MM.1S (cell line): ENCODE results near the gene BIRC3.
"Not testable (repeated sequence)": the region's sequence is repeated elsewhere in the genome, so short reads cannot be mapped to it uniquely, and the experiment has no call there.

Source experiments
- DNase-seq: peaks from one replicate; pipeline ENCODE4 v3.0.0-alpha.2; 2015
- H2AFZ ChIP-seq: fragments of 300-600 bp; sonication (generic); 2 replicates; pipeline ENCODE4 v1.6.0; 2016; ENCODE audit warnings: antibody characterized with exemption, low read length
- H3F3A ChIP-seq: fragments of 300-600 bp; sonication (generic); 2 replicates; pipeline ENCODE4 v1.6.1; 2016; ENCODE audit warnings: mild to moderate bottlenecking, antibody characterized with exemption, low read length, moderate library complexity, mixed read lengths; ENCODE audit not compliant: insufficient read depth
- H3K27ac ChIP-seq: fragments of 300-600 bp; sonication (generic); 2 replicates; pipeline ENCODE4 v1.5.1; 2016; ENCODE audit warnings: mild to moderate bottlenecking, low read length
- H3K27me3 ChIP-seq: fragments of 300-600 bp; sonication (generic); replicated peaks from 2 replicates; pipeline ENCODE4 v1.6.0; 2016; ENCODE audit warnings: low read length; ENCODE audit not compliant: insufficient read depth
- H3K36me3 ChIP-seq: fragments of 300-600 bp; sonication (generic); replicated peaks from 2 replicates; pipeline ENCODE4 v1.6.1; 2016; ENCODE audit warnings: mild to moderate bottlenecking, low read length, mixed read lengths; ENCODE audit not compliant: insufficient read depth
- H3K4me1 ChIP-seq: fragments of 300-600 bp; sonication (generic); 2 replicates; pipeline ENCODE4 v1.6.1; 2016; ENCODE audit warnings: low read length, mixed read lengths
- H3K4me2 ChIP-seq: fragments of 300-600 bp; sonication (generic); 2 replicates; pipeline ENCODE4 v1.6.0; 2016; ENCODE audit warnings: low read depth, low read length
- H3K4me3 ChIP-seq: fragments of 300-600 bp; sonication (generic); 2 replicates; pipeline ENCODE4 v1.5.1; 2016; ENCODE audit warnings: low read length, mixed read lengths
- H3K79me2 ChIP-seq: fragments of 300-600 bp; sonication (generic); 2 replicates; pipeline ENCODE4 v1.6.1; 2016; ENCODE audit warnings: mixed run types, low read length, mixed read lengths
- H3K9ac ChIP-seq: fragments of 300-600 bp; sonication (generic); 2 replicates; pipeline ENCODE4 v1.6.1; 2016; ENCODE audit warnings: low read length, mixed read lengths
- H3K9me2 ChIP-seq: fragments of 300-600 bp; sonication (generic); replicated peaks from 2 replicates; pipeline ENCODE4 v1.6.1; 2016; ENCODE audit warnings: mild to moderate bottlenecking, low read length, mixed read lengths; ENCODE audit not compliant: insufficient read depth
- H3K9me3 ChIP-seq: fragments of 300-600 bp; sonication (generic); replicated peaks from 2 replicates; pipeline ENCODE4 v1.6.1; 2016; ENCODE audit warnings: mild to moderate bottlenecking, low read length, mixed read lengths; ENCODE audit not compliant: insufficient read depth
- H4K20me1 ChIP-seq: fragments of 300-600 bp; sonication (generic); 2 replicates; pipeline ENCODE4 v1.6.1; 2016; ENCODE audit warnings: mild to moderate bottlenecking, low read length, moderate library complexity, mixed read lengths; ENCODE audit not compliant: insufficient read depth
- EZH2 ChIP-seq: fragments of 300-600 bp; sonication (generic); optimal IDR thresholded peaks from 2 replicates; pipeline ENCODE3; 2017; ENCODE audit warnings: low read depth, mild to moderate bottlenecking, antibody characterized with exemption, low read length, mixed read lengths
- EZH2phosphoT487 ChIP-seq: fragments of 300-600 bp; sonication (generic); IDR thresholded peaks from 2 replicates; pipeline ENCODE4 v1.6.1; 2018; ENCODE audit warnings: antibody characterized with exemption, low read length
- TF ChIP-seq, protein P1 (sequence below): fragments of 300-600 bp; sonication (generic); IDR thresholded peaks from 2 replicates; pipeline ENCODE4 v1.5.1; 2016; ENCODE audit warnings: antibody characterized with exemption, low read length, mixed read lengths

BIRC3 gene

DNA sequence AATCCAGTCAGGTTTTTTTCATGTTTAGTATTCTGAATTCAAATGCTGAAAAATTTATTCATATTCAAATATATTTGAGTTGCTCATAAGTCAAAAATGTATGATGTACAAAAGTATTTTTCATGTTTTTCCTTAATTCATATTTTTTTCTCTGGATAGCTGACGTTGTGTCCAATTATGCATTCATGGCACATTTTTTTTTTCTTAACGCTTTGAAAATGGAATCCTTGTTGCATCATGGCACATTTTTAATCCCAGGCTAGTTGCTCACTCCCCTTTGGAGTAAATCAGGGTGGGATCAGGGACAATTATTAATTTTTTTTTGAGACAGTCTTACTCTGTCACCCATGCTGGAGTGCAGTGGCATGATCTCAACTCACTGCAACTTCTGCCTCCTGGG is 14.1 kb downstream of the BIRC3 start:
- H3K79me2 ChIP-seq, result no peaks in the 10 kb centered on the region
- H3K36me3 ChIP-seq, result peaks cover 12% of the 10 kb centered on the region
- TF ChIP-seq, protein P1, sequence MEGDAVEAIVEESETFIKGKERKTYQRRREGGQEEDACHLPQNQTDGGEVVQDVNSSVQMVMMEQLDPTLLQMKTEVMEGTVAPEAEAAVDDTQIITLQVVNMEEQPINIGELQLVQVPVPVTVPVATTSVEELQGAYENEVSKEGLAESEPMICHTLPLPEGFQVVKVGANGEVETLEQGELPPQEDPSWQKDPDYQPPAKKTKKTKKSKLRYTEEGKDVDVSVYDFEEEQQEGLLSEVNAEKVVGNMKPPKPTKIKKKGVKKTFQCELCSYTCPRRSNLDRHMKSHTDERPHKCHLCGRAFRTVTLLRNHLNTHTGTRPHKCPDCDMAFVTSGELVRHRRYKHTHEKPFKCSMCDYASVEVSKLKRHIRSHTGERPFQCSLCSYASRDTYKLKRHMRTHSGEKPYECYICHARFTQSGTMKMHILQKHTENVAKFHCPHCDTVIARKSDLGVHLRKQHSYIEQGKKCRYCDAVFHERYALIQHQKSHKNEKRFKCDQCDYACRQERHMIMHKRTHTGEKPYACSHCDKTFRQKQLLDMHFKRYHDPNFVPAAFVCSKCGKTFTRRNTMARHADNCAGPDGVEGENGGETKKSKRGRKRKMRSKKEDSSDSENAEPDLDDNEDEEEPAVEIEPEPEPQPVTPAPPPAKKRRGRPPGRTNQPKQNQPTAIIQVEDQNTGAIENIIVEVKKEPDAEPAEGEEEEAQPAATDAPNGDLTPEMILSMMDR, result no peak
- TF ChIP-seq EZH2 (no peak), EZH2phosphoT487 (no peak)

DNA sequence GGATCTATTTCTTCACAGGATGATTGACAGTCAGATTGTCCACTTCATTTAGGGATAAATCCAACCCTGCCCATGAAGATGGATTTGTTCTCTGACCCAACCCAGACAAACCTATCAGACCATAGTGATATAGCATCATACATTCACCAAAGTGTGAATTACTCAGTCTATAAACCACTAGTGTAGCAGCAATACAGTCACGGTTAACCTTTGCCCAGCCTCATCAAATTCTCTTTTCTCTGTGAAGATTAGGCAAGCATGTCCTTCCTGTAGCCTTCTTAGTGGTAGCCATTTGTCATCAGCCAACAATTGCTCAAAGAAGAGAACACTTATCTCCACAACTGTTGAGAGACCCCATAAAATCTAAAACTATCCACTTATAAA is 15.3 kb downstream of the BIRC3 start:
- no peak overlapping the region for H3K27ac ChIP-seq
- peaks cover 5% of the 10 kb centered on the region; the same call in 1 of the 2 replicates for H3F3A ChIP-seq
- H3K4me2 ChIP-seq, result no peak overlapping the region
- no peaks in the 10 kb centered on the region for H3K4me1 ChIP-seq
- peaks cover 12% of the 10 kb centered on the region for H3K36me3 ChIP-seq
- no peak overlapping the region for H3K4me3 ChIP-seq
- H2AFZ ChIP-seq, result no peak overlapping the region
- H3K9me2 ChIP-seq, result no peaks in the 10 kb centered on the region
- TF ChIP-seq, protein P1, result no peak
- TF ChIP-seq EZH2phosphoT487, result no peak
- TF ChIP-seq EZH2, result no peak
- no peaks in the 10 kb centered on the region for H4K20me1 ChIP-seq
- H3K9me3 ChIP-seq, result no peaks in the 10 kb centered on the region
- no peaks in the 10 kb centered on the region for H3K79me2 ChIP-seq
- H3K27me3 ChIP-seq, result no peaks in the 10 kb centered on the region
- H3K9ac ChIP-seq, result no peak overlapping the region
- no peak for DNase-seq

More for the DNA sequence above, 14.1 kb downstream of the BIRC3 start:
- Histone ChIP-seq H3F3A (no peaks in the 10 kb centered on the region), H3K4me1 (no peaks in the 10 kb centered on the region), H3K27ac (no peak overlapping the region), H3K9ac (no peak overlapping the region), H3K4me2 (no peak overlapping the region), H3K27me3 (no peaks in the 10 kb centered on the region), H3K4me3 (no peak overlapping the region), H3K9me3 (no peaks in the 10 kb centered on the region), H2AFZ (no peak overlapping the region), H4K20me1 (no peaks in the 10 kb centered on the region), H3K9me2 (no peaks in the 10 kb centered on the region)
- DNase-seq, result no peak

DNA sequence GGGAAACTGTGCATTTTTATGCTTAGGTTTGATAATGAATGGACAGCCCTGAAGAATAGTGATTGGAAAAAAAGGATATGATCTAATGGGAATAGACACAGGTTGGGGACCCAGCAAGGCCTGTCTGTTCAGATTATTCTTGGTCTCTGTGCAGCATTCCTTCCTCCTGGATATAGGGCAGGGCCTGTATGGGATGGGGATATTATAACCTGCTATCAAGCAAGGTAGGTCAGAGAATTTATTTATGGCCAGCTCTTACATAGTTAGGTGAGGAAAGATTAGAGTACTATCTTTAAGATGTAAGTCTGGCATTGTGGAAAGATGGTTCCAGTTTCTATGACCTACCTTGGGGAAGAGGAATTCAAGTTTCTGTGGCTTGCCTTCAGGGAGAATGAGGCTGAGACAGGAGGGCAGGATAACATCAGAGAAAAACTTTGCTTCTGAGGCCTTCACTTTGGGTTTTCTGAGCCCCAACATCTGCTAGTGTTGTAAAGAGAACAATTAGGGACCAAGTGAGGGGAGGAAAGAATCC is 21.3 kb downstream of the BIRC3 start:
- H3K9ac ChIP-seq, result no peak overlapping the region
- H3K4me3 ChIP-seq, result no peak overlapping the region
- no peak for DNase-seq
- H3K9me3 ChIP-seq, result no peaks in the 10 kb centered on the region
- no peak overlapping the region for H3K27ac ChIP-seq
- no peak overlapping the region for H3K4me2 ChIP-seq
- no peaks in the 10 kb centered on the region for H3K4me1 ChIP-seq
- H4K20me1 ChIP-seq, result no peaks in the 10 kb centered on the region
- no peaks in the 10 kb centered on the region for H3K9me2 ChIP-seq
- no peaks in the 10 kb centered on the region; the same call in 1 of the 2 replicates for H3K36me3 ChIP-seq
- TF ChIP-seq EZH2phosphoT487 (no peak), EZH2 (no peak)
- TF ChIP-seq, protein P1, result no peak
- H3F3A ChIP-seq, result peaks cover 8% of the 10 kb centered on the region; the same call in 1 of the 2 replicates
- no peak overlapping the region for H2AFZ ChIP-seq
- H3K79me2 ChIP-seq, result no peaks in the 10 kb centered on the region
- no peaks in the 10 kb centered on the region for H3K27me3 ChIP-seq

DNA sequence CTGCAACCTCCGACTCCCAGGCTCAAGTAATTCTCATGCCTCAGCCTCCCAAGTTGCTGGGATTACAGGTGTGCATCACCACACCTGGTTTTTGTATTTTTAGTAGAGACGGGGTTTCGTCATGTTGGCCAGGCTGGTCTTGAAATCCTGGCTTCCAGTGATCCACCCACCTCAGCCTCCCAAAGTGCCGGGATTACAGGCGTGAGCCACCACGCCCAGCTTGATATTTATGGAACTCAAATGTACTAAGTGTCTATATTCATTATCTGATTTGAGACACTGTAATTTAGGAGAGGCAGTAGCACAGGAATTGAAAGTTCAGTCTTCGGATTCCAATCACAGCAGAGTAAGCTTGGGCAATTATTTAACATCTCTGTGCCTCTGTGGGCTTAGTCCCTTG is 24.0 kb downstream of the BIRC3 start:
- not testable (repeated sequence) for H3K36me3 ChIP-seq, H3K27ac ChIP-seq, H3K9me2 ChIP-seq, H3K27me3 ChIP-seq, H3K79me2 ChIP-seq, H3F3A ChIP-seq, H3K9me3 ChIP-seq, DNase-seq, H2AFZ ChIP-seq, H3K9ac ChIP-seq, H3K4me1 ChIP-seq, H4K20me1 ChIP-seq, H3K4me3 ChIP-seq, H3K4me2 ChIP-seq
